ENCODE data around the gene SBF1. TPM values are rescaled to one million over a fixed set of nuclear protein-coding genes. Genes with fewer than 3 reads are reported as not detected.
"Not testable (repeated sequence)": the region's sequence is repeated elsewhere in the genome, so short reads cannot be mapped to it uniquely, and the experiment has no call there.

The SBF1 gene
- total RNA-seq, 4 donors from 2014 or later: 80.0 to 227 (median 128) TPM

DNA sequence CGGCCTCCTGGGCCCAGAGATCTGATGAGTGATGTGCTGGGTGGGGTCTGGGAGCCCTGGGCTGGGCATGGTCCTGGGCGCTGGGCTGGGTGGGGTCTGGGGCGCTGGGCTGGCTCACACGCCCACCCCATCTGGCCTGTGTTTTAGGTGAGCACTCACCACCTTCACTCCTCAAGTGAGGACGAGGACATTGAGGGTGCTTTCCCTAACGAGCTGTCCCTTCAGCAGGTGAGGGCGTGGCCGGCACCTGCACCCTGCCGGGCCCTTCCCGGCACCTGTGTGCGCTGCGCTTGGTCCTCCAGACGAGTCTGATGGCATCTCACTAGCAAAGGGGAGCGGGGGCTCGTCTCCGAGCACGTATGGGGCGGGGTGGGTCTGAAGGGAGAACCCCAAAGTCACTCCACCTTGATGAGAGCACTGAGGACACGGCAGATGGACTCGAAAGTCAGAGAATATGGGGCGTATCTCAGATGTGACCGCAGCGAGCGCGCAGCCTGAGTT is 37.9 kb downstream of the SBF1 start:
- no peaks in the 10 kb centered on the region for H3K27me3 ChIP-seq
- TF ChIP-seq, protein P1, sequence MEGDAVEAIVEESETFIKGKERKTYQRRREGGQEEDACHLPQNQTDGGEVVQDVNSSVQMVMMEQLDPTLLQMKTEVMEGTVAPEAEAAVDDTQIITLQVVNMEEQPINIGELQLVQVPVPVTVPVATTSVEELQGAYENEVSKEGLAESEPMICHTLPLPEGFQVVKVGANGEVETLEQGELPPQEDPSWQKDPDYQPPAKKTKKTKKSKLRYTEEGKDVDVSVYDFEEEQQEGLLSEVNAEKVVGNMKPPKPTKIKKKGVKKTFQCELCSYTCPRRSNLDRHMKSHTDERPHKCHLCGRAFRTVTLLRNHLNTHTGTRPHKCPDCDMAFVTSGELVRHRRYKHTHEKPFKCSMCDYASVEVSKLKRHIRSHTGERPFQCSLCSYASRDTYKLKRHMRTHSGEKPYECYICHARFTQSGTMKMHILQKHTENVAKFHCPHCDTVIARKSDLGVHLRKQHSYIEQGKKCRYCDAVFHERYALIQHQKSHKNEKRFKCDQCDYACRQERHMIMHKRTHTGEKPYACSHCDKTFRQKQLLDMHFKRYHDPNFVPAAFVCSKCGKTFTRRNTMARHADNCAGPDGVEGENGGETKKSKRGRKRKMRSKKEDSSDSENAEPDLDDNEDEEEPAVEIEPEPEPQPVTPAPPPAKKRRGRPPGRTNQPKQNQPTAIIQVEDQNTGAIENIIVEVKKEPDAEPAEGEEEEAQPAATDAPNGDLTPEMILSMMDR (IDR thresholded peaks at IDR 0.05): no peak
- TF ChIP-seq POLR2A (IDR thresholded peaks at IDR 0.05): no peak
- 92 to 96% methylated on average over 13 to 24 of the region's 25 CpGs for WGBS, 2 donors
- intact Hi-C loops (cut with DNase I): no loop called here
- no peak overlapping the region for H3K4me3 ChIP-seq (replicated peaks in 1 of 3)
- no peaks in the 10 kb centered on the region for H3K9me3 ChIP-seq
- no peak overlapping the region for H3K27ac ChIP-seq
- H3K4me1 ChIP-seq: no peaks in the 10 kb centered on the region
- DNase-seq: no peak
- peaks cover 48 to 54% of the 10 kb centered on the region in 2 donors for H3K36me3 ChIP-seq

DNA sequence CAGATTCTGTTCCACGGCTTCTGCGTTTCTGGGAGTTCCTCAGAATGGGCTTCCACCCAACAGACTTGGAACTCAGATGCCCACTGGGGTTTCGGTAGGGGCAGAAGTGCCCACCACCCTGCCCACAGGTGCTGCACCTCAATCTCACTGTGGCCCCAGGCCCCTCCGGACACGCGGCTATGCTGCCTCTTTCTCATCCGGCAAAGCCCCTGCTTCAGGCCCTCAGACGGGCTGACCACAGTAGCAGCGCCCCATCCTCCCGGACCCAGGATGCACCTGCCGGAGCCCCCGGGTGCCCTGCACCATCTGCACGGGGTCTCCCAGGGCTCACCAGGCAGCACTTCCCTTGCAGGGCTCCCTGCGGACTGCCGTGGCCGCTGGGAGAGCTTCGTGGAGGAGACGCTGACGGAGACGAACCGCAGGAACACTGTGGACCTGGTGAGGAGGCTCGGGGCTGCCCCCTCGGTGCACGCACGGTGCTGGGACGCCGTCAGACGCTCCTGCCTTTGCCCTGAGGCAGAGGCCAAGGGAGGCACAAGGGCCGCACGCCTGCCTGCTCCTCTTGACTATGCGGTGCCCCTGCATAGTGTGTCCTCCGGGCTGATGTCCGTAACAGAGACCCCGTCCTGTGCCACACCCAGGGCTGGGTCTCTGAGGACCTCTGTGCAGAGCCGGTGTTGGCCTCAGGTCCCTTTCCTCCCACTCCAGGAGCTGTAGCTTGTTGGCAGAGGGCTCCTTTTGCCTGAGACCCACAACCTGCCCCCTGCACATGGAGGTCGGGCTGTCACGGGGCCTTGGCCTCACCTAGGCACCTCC is 38.6 kb downstream of the SBF1 start:
- Histone ChIP-seq H3K36me3 (peaks cover 55 to 61% of the 10 kb centered on the region in 2 donors), H3K9me3 (no peaks in the 10 kb centered on the region), H3K4me3 (replicated peaks in 1 of 3) (no peak overlapping the region), H3K27me3 (no peaks in the 10 kb centered on the region), H3K27ac (no peak overlapping the region), H3K4me1 (no peaks in the 10 kb centered on the region)
- 93% methylated on average over 20 to 27 of the region's 37 CpGs for WGBS, 2 donors
- intact Hi-C loops (cut with DNase I): no loop called here
- no peak for TF ChIP-seq POLR2A (IDR thresholded peaks at IDR 0.05)
- TF ChIP-seq, protein P1 (IDR thresholded peaks at IDR 0.05): no peak
- no peak for DNase-seq

GRCh38 chr22:50435291-50436014 is 39.4 kb downstream of the SBF1 start:
- no peak overlapping the region for H3K4me3 ChIP-seq (replicated peaks in 1 of 3)
- H3K4me1 ChIP-seq: no peaks in the 10 kb centered on the region
- H3K27me3 ChIP-seq: no peaks in the 10 kb centered on the region
- H3K27ac ChIP-seq: no peak overlapping the region
- H3K9me3 ChIP-seq: no peaks in the 10 kb centered on the region
- WGBS, 2 donors: 87 to 91% methylated on average over 14 to 20 of the region's 20 CpGs
- intact Hi-C loops (cut with DNase I): no loop called here
- no peak for DNase-seq
- H3K36me3 ChIP-seq: peaks cover 60 to 61% of the 10 kb centered on the region in 2 donors
- TF ChIP-seq, protein P1 (IDR thresholded peaks at IDR 0.05): no peak
- TF ChIP-seq POLR2A (IDR thresholded peaks at IDR 0.05): no peak

DNA sequence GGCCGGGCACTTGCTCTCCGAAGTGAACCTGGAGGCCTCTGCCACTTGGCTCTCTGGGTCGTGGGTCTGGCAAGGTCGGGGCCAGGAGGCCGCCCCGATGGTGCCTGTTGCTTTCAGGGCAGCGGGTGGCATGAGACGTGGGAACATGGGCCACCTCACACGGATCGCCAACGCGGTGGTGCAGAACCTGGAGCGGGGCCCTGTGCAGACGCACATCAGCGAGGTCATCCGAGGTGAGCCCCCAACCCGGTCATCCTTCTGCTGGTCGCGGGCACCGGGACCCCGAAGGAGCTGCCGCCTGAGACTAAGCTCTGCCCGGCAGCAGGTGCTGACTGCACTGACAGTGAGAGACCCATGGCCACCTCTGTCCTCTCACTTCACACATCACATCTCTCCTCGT is 40.0 kb downstream of the SBF1 start:
- no peak for DNase-seq
- no peaks in the 10 kb centered on the region for H3K27me3 ChIP-seq
- H3K9me3 ChIP-seq: no peaks in the 10 kb centered on the region
- peaks cover 60 to 61% of the 10 kb centered on the region in 2 donors for H3K36me3 ChIP-seq
- no peak overlapping the region for H3K4me3 ChIP-seq (replicated peaks in 1 of 3)
- H3K4me1 ChIP-seq: no peaks in the 10 kb centered on the region
- TF ChIP-seq, protein P1 (IDR thresholded peaks at IDR 0.05): no peak
- no peak for TF ChIP-seq POLR2A (IDR thresholded peaks at IDR 0.05)
- H3K27ac ChIP-seq: no peak overlapping the region
- intact Hi-C loops (cut with DNase I): no loop called here
- 87 to 92% methylated on average over 12 to 16 of the region's 24 CpGs for WGBS, 2 donors

- H3K27ac ChIP-seq; H3K27me3 ChIP-seq; intact Hi-C loops (cut with DNase I); H3K9me3 ChIP-seq; DNase-seq; H3K4me3 ChIP-seq (replicated peaks in 1 of 3); H3K4me1 ChIP-seq: not testable (repeated sequence)
- 82 to 100% methylated on average over 1 to 4 of the region's 24 CpGs for WGBS, 2 donors
- H3K36me3 ChIP-seq: peaks cover 47 to 51% of the 10 kb centered on the region in 2 donors
Measured at GRCh38 chr22:50432877-50433510, 41.8 kb downstream of the SBF1 start.
